GM20431 (cell line): ENCODE measurements around the gene DSTN.

Experiments used
- in situ Hi-C: fragments of 300-500 bp; cut with MseI, MboI; formaldehyde crosslinking; loops from one replicate; pipeline ENCODE4 v1.15.0; 2020; ENCODE audit warnings: low sequenced_read_pairs; ENCODE audit not compliant: unreplicated experiment

Gene DSTN

DNA sequence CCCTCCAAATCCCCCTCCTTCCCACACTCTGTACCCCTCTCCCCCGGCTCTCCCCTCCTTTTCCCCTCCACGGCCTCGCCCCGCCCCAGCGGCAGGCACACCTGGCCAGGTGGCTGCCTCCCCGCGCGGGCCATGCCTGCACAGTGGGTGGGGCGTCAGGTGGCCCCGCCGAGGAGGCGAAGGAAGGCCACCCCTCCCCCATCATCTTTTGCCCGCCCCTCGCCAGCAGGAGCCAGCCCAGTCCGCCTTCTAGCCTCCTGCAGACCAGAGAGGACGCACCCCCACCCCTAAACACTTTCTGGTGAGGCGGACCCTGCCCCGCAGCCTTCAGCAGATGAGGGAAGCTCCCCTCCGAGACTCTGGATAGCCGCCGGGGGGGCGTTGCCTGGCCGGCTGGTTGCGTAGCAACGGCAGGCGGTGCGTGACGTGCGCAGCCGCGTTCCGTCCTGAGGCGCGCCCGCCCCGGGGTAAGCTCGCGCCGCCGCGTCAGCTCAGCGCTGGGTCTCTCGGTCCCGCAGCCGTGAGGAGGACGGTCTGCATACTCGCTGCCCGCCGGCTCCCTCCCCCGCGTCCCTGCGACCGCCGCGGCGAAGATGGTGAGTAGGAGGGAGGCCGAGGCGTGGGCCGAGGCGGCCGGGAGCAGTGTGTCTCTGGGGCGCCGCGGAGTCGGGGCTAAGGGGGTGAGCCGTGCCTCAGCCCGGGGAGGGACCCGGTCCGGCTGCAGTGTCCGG, at the start of gene DSTN:
Gene DSTN (plus strand): TSS at position 460 of the 731 bp plus-strand sequence. CDS start 134 bp downstream, at position 594.
- in situ Hi-C loops, result no loop called here

GRCh38 chr20:17520583-17520982, 49.3 kb upstream of the DSTN start:
- in situ Hi-C loops, result no loop called here

GRCh38 chr20:17522528-17522927, 47.3 kb upstream of the DSTN start:
- in situ Hi-C loops, result no loop called here

- in situ Hi-C loops, result no loop called here
These were observed 46.5 kb upstream of the DSTN start for GRCh38 chr20:17523326-17523725.

DNA sequence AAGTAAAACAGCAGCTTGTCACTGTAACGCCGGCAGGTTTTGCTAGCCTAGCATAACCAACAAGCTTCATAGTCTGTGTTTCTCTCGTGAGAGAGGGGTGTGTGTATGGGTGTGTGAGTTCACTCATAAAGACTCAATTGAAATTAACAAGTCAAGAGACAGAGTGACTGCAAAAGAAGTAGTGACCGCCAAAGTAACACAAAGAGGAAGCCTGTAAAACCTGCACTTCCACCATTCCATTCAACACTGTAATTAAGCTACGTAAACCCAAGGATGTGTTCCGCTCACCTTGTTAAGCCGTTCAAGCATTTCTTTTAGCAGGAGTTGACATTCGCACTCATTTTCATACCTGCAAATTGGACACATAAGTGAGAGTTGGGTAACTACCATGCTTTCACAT, 45.3 kb upstream of the DSTN start:
- in situ Hi-C loops, result no loop called here

DNA sequence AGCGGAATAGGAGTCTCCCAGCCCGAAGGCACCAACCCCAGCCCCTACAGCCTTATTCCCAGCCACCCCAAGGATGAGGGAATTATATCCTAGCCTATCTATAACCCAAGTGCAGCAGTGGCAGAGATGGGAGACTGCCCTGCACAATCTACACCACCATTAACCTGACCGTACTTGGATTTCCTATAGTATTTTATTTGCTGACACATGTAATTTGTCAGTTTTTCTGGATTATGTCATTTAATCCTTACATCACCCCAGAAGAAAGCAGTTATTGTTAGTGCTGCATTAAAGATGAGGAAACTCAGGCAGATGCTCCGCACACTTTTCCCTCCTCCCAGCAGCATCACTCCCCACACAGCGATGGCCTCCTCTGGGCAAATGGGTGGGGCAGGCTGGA, 44.7 kb upstream of the DSTN start:
- in situ Hi-C loops, result loop anchor here (25.0 kb wide), 1 partner anchor 362 kb away; no protein-coding TSS in a partner anchor

GRCh38 chr20:17525650-17526049, 44.2 kb upstream of the DSTN start:
- in situ Hi-C loops, result loop anchor here (25.0 kb wide), 1 partner anchor 362 kb away; no protein-coding TSS in a partner anchor

GRCh38 chr20:17529586-17529985, 40.3 kb upstream of the DSTN start:
- in situ Hi-C loops, result loop anchor here (25.0 kb wide), 1 partner anchor 358 kb away; no protein-coding TSS in a partner anchor

- in situ Hi-C loops, result loop anchor here (25.0 kb wide), 1 partner anchor 357 kb away; no protein-coding TSS in a partner anchor
These were observed 39.7 kb upstream of the DSTN start for GRCh38 chr20:17530153-17530552.

DNA sequence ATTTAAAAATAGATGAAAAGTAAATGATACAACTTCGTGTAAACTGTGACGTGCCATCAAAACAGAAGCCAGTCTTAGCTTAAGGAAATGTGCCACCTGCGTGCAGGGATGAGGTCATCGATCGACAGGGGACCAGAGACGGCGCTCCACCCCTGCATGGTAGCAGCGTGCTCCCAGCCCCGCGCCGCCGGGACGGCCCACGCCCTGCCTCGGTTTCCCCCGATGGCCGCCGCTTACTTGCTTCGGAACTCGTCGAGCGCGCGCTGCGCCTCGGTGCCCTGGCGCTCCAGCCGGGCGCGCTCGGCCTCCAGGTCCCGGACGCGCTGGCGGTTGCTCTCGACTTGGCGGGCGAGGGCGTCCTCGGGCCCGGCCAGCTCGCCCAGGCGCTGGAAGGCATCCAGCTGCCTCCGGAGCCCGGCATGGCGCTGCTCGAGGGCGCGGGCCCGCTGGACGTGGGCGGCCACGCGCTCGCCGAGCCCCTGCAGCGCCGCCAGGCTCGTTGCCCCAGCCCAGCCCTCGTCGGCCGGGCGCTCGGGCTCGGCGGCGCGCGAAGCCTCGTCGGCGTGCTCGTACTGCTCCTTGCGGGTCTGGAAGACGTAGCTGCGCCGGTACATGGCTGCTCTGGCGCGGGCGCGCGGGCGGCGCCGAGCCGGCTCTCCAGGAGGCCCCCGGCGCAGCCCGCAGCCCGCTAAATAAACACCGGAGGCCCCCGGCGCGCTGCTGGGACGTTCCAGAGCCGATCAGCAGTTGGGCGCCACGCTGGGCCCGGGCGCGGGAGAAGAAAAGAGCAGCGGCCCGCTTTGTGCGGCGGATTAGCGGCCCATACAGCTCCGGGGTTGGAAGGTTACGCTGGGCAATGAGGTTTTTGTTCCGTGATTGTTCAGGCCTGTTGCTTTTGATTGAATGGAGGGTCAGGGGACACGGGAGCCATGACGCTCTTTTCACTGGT, 38.9 kb upstream of the DSTN start, which contains the start of gene BFSP1:
Gene BFSP1 (minus strand): TSS at position 664 of the 949 bp plus-strand sequence. CDS start 50 bp downstream, at position 614.
- in situ Hi-C loops, result loop anchor here (25.0 kb wide), 1 partner anchor 356 kb away; no protein-coding TSS in a partner anchor

GRCh38 chr20:17531665-17532025, 38.2 kb upstream of the DSTN start:
- in situ Hi-C loops, result loop anchor here (25.0 kb wide), 1 partner anchor 356 kb away; no protein-coding TSS in a partner anchor

- in situ Hi-C loops, result loop anchor here (25.0 kb wide), 1 partner anchor 354 kb away; no protein-coding TSS in a partner anchor
These were observed 36.5 kb upstream of the DSTN start for GRCh38 chr20:17533396-17533795.

GRCh38 chr20:17534077-17534476, 35.8 kb upstream of the DSTN start:
- in situ Hi-C loops, result loop anchor here (25.0 kb wide), 1 partner anchor 353 kb away; no protein-coding TSS in a partner anchor

DNA sequence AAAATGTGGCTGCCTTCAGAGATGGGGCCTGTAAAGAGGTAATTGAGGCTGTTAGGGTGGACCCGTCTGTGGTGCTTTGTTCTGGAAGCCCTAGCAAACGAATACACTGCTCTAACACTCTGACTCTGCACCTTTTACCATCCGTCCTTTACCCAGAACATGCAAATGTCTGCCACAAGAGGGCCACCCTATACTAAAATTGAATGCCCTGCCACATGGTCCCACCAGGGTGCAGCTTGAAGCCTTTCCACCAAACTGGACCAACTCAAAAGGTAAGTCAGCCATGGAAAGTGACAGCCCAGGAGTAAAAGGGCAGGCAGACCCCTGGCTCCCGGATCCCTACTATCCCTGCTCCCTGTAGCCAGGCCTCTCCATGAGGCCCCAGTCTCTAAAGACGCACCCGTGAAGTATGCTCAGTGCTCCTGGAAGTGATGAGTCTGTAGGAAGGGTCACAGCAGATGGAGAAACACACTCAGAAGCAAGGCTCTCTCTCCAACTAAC, 32.9 kb upstream of the DSTN start:
- in situ Hi-C loops, result loop anchor here (25.0 kb wide), 1 partner anchor 350 kb away; no protein-coding TSS in a partner anchor

- in situ Hi-C loops, result loop anchor here (25.0 kb wide), 1 partner anchor 349 kb away; no protein-coding TSS in a partner anchor
These were observed 31.9 kb upstream of the DSTN start for GRCh38 chr20:17537959-17538358.

- in situ Hi-C loops, result loop anchor here (25.0 kb wide), 1 partner anchor 349 kb away; no protein-coding TSS in a partner anchor
These were observed 31.2 kb upstream of the DSTN start for GRCh38 chr20:17538517-17539170.

DNA sequence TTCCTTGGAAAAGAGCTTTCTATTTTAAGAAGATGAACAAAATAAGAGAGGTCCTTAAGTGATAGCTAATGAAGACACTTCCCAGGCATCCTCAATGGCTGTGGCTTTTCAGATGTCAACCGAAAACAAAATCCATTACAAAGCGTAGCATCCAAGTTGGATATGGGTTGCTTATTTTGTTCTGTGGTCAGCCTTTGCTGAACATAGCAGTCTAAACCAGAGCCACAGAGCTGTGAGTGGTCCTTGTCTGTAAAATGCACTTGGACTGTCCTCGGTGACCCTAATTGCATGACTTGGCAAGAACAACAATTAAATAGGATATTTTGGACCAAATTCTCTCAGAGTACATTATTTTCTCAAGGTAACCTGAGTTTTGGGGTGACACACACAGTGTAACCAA, 28.3 kb upstream of the DSTN start:
- in situ Hi-C loops, result loop anchor here (25.0 kb wide), 1 partner anchor 346 kb away; no protein-coding TSS in a partner anchor

- in situ Hi-C loops, result loop anchor here (25.0 kb wide), 1 partner anchor 345 kb away; no protein-coding TSS in a partner anchor
These were observed 27.9 kb upstream of the DSTN start for GRCh38 chr20:17541996-17542395.

DNA sequence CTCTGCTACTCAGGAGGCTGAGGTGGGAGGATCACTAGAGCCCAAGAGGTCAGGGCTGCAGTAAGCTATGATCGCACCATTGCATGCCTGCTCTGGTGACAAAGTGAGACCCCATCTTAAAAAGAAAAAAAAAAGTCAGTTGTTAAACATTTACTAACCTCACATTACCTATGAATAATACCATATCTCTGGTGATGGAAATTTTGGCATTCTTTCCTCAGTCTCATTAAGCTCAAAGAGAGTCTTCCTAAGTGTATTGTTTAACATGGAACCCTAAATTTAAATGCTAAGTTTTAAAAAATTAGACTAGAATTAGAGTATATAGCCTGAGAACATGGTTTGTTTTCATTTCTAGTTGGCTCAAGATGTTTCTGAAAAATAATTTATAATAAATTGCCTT, 27.4 kb upstream of the DSTN start:
- in situ Hi-C loops, result loop anchor here (25.0 kb wide), 1 partner anchor 345 kb away; no protein-coding TSS in a partner anchor
